Body of pancreas (tissue), 4 donors: Measurements from ENCODE around the gene EAF2. TPM values are rescaled to one million over a fixed set of nuclear protein-coding genes. Genes with fewer than 3 reads are reported as not detected.
"Not testable (repeated sequence)": the region's sequence is repeated elsewhere in the genome, so short reads cannot be mapped to it uniquely, and the experiment has no call there.

Experiments used
- ATAC-seq: fragments of 150-250 bp; one replicate; pipeline ENCODE4 v1.9.1; 2016
- DNase-seq, 4 donors: peaks; one replicate each; pipeline ENCODE4 v3.0.0-alpha.2; 2019
- H3K27ac ChIP-seq, 4 donors: fragments of 200-600 bp; sonication (generic); 1 replicate in 3 of 4; 2 replicates in 1 of 4; pipeline versions ENCODE4 v1.5.1 to v1.6.1; 2016 to 2019; ENCODE audit warnings: mild to moderate bottlenecking in 1 of 4, mixed read lengths in 1 of 4, moderate library complexity in 1 of 4
- H3K27me3 ChIP-seq, 2 donors: fragments of 200-600 bp; sonication (generic); one replicate each; pipeline ENCODE4 v1.6.0; 2016; ENCODE audit warnings: mild to moderate bottlenecking in 1 of 2
- H3K36me3 ChIP-seq, 2 donors: fragments of 200-600 bp; sonication (generic); replicated peaks in 1 of 2; 2 replicates each; pipeline ENCODE4 v1.5.1; 2016; ENCODE audit warnings: low read depth in 2 of 2; ENCODE audit not compliant: insufficient read depth in 1 of 2
- H3K4me1 ChIP-seq: fragments of 200-600 bp; sonication (generic); one replicate; pipeline ENCODE4 v1.6.0; 2016
- H3K4me3 ChIP-seq, 2 donors: fragments of 200-600 bp; sonication (generic); 1 replicate in 1 of 2; 2 replicates in 1 of 2; pipeline ENCODE4 v1.5.1; 2016 to 2019
- H3K9me3 ChIP-seq, 3 donors: fragments of 200-600 bp; sonication (generic); 1 replicate in 2 of 3; 2 replicates in 1 of 3; pipeline ENCODE4 v1.5.1; 2016
- POLR2A ChIP-seq, 3 donors: fragments of 450-650 bp; IDR thresholded peaks; one replicate each; pipeline ENCODE4 v1.6.1; 2016; ENCODE audit warnings: antibody characterized with exemption in 3 of 3, mild to moderate bottlenecking in 2 of 3
- WGBS, 2 donors: methylation state at CpG; one replicate each; pipeline ENCODE4 v1.1.5; 2017; 5-methylcytosine and 5-hydroxymethylcytosine counted together
- intact Hi-C: fragments of 100-400 bp; cut with DNase I; formaldehyde crosslinking; loops from one replicate; pipeline ENCODE4 v1.15.1; 2023
- total RNA-seq, 2 donors: library from RNA; depleted of rRNA; stranded (reverse); fragments of >200 nt; gene quantifications; one replicate each; pipeline ENCODE4 v1.1.0, GENCODE V29; 2016
- TF ChIP-seq, protein P1 (sequence below), 7 experiments: fragments of 450-650 bp in 4 of 7; fragments of 200-600 bp in 3 of 7; sonication (generic) in 3 of 7; IDR thresholded peaks; one replicate each; pipeline ENCODE4 v1.5.1; 2016 to 2019; ENCODE audit warnings: antibody characterized with exemption in 7 of 7

Gene EAF2
- total RNA-seq, 2 donors from 2014 or later = 2.9 to 16.8 TPM

DNA sequence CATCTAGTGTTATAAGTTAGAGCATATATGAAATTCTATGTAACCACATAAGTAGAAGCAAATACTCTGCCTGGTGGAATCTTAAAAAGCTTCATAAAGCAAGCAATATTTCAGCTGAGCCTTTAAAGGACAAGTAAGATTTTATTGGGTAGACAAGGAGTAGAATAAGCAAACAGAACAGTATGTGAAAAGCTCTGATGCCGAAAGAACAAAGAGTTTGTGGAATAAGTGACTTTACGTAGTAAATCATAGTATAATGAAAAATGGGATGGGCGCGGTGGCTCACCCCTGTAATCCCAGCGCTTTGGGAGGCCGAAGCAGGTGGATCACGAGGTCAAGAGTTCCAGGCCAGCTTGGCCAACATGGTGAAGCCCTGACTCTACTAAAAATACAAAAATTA lies 9.9 kb downstream of the EAF2 start:
- no peaks in the 10 kb centered on the region for H3K27me3 ChIP-seq
- H3K36me3 ChIP-seq = peaks cover 0 to 3% of the 10 kb centered on the region in 2 donors
- intact Hi-C loops = no loop called here
- no peak overlapping the region for H3K4me3 ChIP-seq
- H3K27ac ChIP-seq = no peak overlapping the region
- 96 to 98% methylated on average over 7 of the region's 7 CpGs for WGBS, 2 donors
- H3K4me1 ChIP-seq = no peaks in the 10 kb centered on the region
- H3K9me3 ChIP-seq = no peaks in the 10 kb centered on the region
- DNase-seq (no peak), ATAC-seq (no peak)
- TF ChIP-seq, protein P1, sequence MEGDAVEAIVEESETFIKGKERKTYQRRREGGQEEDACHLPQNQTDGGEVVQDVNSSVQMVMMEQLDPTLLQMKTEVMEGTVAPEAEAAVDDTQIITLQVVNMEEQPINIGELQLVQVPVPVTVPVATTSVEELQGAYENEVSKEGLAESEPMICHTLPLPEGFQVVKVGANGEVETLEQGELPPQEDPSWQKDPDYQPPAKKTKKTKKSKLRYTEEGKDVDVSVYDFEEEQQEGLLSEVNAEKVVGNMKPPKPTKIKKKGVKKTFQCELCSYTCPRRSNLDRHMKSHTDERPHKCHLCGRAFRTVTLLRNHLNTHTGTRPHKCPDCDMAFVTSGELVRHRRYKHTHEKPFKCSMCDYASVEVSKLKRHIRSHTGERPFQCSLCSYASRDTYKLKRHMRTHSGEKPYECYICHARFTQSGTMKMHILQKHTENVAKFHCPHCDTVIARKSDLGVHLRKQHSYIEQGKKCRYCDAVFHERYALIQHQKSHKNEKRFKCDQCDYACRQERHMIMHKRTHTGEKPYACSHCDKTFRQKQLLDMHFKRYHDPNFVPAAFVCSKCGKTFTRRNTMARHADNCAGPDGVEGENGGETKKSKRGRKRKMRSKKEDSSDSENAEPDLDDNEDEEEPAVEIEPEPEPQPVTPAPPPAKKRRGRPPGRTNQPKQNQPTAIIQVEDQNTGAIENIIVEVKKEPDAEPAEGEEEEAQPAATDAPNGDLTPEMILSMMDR (IDR thresholded peaks at IDR 0.05) = no peak
- TF ChIP-seq POLR2A (IDR thresholded peaks at IDR 0.05) = no peak

DNA sequence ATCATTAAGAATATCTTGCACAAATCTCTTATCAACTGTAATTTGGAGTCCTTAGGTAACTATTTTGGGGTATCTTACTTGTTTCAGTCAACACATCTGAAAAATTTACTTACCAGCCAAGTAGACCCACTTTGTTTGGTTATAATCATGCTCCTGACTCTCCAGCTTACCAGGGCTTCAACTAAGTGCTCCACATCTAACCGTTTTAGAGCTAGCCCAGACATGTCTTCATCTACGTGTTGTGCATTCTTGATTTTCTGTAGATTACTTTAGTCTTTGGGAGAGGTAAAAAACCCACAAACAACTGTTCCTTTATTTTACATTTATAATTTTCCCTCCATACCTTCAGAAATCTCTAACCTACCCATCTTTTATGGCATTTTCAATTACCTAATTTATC lies 17.2 kb downstream of the EAF2 start:
- H3K4me3 ChIP-seq = no peak overlapping the region
- no peaks in the 10 kb centered on the region for H3K27me3 ChIP-seq
- WGBS, 2 donors = 81 to 96% methylated on average over 2 of the region's 2 CpGs
- H3K9me3 ChIP-seq = no peaks in the 10 kb centered on the region
- no peaks in the 10 kb centered on the region for H3K36me3 ChIP-seq
- H3K27ac ChIP-seq = no peak overlapping the region
- ATAC-seq (no peak), DNase-seq (no peak)
- H3K4me1 ChIP-seq = no peaks in the 10 kb centered on the region
- TF ChIP-seq, protein P1 (IDR thresholded peaks at IDR 0.05) = no peak
- TF ChIP-seq POLR2A (IDR thresholded peaks at IDR 0.05) = no peak
- intact Hi-C loops = no loop called here

DNA sequence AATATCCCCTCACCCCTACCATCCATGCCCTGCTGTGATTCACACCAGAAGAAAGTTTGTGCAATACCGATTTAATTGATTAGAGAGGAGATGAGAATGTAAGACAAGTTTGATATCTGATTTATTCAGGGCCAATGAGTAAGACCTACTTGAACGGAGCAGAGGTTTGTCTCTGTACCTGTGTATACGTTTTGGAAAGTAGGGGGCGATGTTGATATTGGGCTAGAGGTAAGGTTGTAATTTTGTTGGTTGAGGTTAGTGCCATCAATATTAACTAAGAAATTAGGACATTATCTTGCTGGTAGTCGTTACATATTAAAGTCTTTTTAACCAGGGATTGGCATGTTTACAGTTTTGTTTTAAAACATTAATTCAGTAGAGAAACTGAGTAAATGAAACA lies 20.5 kb downstream of the EAF2 start:
- DNase-seq (no peak), ATAC-seq (peak; percentile 40)
- Histone ChIP-seq H3K4me3 (no peak overlapping the region), H3K9me3 (no peaks in the 10 kb centered on the region), H3K27ac (no peak overlapping the region), H3K4me1 (no peaks in the 10 kb centered on the region), H3K36me3 (no peaks in the 10 kb centered on the region), H3K27me3 (no peaks in the 10 kb centered on the region)
- TF ChIP-seq POLR2A (IDR thresholded peaks at IDR 0.05) = no peak
- TF ChIP-seq, protein P1 (IDR thresholded peaks at IDR 0.05) = peak in 6 of 7 experiments; percentile 13 to 51 (median 37)
- intact Hi-C loops = no loop called here
- WGBS, 2 donors = 17 to 25% methylated on average over 5 of the region's 5 CpGs

DNA sequence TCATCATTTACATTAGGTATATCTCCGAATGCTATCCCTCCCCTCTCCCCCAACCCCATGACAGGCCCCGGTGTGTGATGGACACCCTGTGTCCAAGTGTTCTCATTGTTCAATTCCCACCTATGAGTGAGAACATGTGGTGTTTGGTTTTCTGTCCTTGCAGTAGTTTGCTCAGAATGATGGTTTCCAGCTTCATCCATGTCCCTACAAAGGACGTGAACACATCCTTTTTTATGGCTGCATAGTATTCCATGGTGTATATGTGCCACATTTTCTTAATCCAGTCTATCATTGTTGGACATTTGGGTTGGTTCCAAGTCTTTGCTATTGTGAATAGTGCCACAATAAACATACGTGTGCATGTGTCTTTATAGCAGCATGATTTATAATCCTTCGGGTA lies 22.8 kb downstream of the EAF2 start:
- H3K9me3 ChIP-seq, H3K4me3 ChIP-seq, H3K36me3 ChIP-seq, H3K4me1 ChIP-seq, ATAC-seq, H3K27me3 ChIP-seq, H3K27ac ChIP-seq, intact Hi-C loops, DNase-seq: not testable (repeated sequence)
- WGBS, 2 donors = 85 to 96% methylated on average over 5 of the region's 5 CpGs

DNA sequence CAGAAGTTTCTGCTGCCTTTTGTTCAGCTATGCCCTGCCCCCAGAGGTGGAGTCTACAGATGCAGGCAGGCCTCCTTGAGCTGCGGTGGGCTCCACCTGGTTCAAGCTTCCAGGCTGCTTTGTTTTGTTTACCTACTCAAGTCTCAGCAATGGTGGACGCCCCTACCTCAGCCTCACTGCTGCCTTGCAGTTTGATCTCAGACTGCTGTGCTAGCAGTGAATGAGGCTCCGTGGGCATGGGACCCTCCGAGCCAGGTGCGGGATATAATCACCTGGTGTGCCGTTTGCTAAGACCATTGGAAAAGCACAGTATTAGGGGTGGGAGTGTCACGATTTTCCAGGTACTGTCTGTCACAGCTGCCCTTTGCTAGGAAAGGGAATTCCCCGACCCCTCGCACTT lies 28.2 kb downstream of the EAF2 start:
- H3K4me3 ChIP-seq, DNase-seq, intact Hi-C loops, H3K27me3 ChIP-seq, H3K9me3 ChIP-seq, H3K4me1 ChIP-seq, ATAC-seq, H3K27ac ChIP-seq, H3K36me3 ChIP-seq: not testable (repeated sequence)
- WGBS, 2 donors = 91 to 96% methylated on average over 9 of the region's 9 CpGs

DNA sequence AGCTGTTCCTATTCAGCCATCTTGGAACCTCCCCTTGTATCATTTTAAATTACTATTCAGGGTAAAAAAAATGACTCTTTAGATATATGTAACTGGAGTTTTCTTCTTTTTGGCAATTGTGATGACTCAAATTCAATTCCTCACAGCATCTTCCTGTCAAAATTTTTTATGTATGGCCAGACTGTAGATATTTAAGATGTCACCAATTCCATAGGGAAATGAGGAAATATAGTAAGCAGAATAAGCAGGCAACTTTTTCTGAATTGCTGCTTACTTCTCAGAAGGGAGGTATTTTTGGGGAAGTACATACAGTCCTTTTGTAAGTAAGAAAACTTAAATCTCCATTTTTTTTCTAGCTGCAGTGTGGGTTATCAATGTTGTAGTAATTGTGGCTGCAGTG lies 28.8 kb downstream of the EAF2 start:
- intact Hi-C loops = no loop called here
- Histone ChIP-seq H3K9me3 (no peaks in the 10 kb centered on the region), H3K27ac (no peak overlapping the region), H3K4me3 (no peak overlapping the region), H3K27me3 (no peaks in the 10 kb centered on the region), H3K4me1 (no peaks in the 10 kb centered on the region), H3K36me3 (no peaks in the 10 kb centered on the region)
- DNase-seq (no peak), ATAC-seq (no peak)
- no peak for TF ChIP-seq POLR2A (IDR thresholded peaks at IDR 0.05)
- TF ChIP-seq, protein P1 (IDR thresholded peaks at IDR 0.05) = no peak
